CD4-positive, alpha-beta T cell treated with Interleukin-15 for 1 hour (primary cell): Measurements from ENCODE around the gene TRIP13.
A peak's percentile ranks its signal among the peaks of the same experiment; 100 is the strongest.
"Not testable (repeated sequence)": the region's sequence is repeated elsewhere in the genome, so short reads cannot be mapped to it uniquely, and the experiment has no call there.

Experiments used
- DNase-seq: peaks from one replicate; pipeline ENCODE4 v3.0.0-alpha.2; 2020

TRIP13 gene

DNA sequence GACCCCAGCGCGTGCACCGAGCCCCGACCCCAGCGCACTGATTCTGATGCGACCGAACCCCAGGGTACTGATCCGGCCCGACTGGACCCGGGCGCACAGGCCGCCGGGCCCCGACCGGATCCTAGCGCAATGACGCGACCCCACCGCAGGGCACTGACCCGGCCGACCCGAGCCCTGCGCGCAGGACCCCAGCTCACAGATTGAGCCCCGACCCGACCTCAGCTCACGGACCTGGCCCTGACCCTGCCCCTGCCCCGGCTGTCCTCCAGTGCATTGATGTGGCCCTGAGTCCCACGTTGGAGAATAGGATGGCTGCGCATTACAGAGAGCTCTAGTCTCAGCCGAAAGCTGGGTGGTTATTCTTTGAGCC is 438 bp downstream of the TRIP13 start:
- DNase-seq = no peak

DNA sequence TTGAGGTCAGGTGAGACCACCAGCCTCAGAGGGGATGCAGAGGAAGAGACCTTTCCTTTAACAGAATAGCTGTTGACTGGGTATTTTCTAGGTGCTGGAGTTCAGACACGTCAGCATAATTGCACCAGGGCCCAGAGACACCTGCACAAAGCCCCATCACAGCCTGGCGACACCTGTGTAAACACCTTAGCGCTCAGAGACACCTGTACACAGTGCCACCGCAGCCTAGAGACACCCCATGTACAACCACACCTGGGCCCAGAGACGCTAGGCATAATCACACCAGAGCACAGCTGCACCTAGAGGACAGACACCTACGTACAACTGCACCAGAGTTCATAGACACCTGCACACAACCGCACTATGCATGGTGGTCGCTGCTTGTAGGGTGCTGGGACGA is 1.0 kb downstream of the TRIP13 start:
- DNase-seq = no peak

DNA sequence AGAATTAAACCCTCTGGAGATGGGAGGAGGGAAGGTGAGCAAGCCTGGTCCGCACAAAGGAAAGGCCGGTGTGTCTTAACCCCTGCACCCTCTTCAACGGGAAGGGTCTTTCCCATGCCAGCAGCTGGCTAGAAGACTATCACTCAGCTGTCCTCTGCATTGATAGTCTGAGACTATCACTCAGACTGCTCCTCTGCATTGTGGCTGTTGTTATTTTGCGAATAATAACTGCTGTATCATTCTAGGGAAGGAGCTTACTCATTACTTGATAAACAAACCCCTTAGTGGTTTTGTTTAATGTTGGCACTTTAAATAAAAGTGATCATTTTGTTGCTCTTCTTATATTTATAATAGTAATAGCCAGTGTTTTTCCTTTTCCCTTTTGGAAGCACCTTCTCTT is 8.1 kb downstream of the TRIP13 start:
- no peak for DNase-seq

GRCh38 chr5:902129-902916 is 9.6 kb downstream of the TRIP13 start:
- peak; percentile 10 for DNase-seq

DNA sequence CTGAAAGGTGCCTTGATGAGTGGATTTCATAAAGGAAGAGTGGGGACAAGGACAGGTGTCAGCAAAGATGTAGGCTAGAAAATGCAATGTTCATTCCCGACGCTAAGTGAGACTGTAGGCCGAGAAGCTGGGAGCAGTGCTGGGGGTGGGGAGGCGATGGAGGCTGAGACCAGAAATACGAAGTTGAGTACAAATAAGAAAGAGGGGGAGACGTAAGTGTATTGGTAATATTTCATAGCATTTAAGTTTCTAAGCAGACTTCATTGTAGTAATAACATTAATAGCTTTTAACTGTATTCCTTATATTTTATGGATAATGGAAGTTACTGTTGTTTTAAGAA is 11.0 kb downstream of the TRIP13 start:
- DNase-seq = no peak

- DNase-seq = no peak
These were observed 12.5 kb downstream of the TRIP13 start for GRCh38 chr5:905139-905642.

- DNase-seq = no peak
These were observed 14.8 kb downstream of the TRIP13 start for GRCh38 chr5:907366-907910.

GRCh38 chr5:908172-908571 is 15.5 kb downstream of the TRIP13 start:
- no peak for DNase-seq

DNA sequence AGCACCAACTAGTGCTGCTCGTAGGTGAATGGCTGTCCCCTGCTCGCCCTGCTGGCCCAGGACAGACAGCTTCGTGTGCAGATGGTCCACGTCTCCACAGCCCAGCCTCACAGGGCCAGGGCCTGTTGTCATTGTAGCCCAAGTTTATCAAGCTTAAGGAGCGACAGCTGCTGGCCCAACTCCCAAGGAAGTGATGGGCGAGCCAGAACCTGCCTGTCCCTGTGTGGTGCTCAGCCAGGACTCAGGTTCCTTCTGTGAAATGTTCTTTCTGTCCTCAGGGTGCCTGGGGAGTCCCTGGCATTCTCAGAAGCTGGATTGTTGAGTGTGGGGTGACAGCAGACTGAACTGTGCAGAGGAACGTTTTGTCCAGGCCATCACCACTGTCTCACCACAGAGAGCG is 16.4 kb downstream of the TRIP13 start:
- DNase-seq = no peak

DNA sequence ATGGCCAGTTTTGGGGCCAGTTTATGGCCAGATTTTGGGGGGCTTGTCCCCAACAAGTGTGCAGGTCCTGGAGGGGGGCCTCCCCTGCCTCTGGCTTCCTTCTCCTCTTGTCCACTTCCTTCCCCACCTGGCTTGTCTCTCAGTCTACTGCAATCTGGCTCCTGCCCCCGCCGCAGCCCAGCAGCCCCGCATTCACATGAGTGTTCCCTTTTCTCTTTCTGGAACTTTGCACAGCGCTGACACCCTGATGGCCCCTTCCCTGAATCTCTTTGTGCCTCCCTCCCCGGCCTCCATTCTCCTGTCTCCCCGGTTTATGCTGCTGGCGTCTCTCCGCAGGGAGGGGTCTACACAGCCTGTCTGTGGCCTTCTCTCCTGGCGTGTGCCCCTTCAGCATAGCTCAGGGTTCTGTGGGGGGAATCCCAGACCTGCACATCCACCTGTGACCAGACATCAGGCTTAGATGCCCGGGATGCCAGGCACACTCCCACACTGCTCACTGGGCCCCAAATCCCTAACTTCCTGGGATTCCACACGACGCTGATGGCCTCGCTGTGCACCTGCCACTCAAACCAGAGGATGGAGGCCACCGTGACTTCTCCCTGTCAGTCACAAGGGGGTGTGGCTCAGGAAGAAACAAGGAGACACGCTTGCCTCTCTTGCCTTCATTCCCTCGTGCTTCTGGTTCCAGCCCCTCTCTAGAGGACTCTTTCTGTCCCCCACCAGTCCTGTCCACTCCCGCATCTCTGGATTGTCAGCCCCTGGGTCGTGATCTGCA is 17.5 kb downstream of the TRIP13 start:
- no peak for DNase-seq

- no peak for DNase-seq
These were observed 18.1 kb downstream of the TRIP13 start for GRCh38 chr5:910769-911160.

- DNase-seq = no peak
These were observed 18.9 kb downstream of the TRIP13 start for GRCh38 chr5:911601-912000.

DNA sequence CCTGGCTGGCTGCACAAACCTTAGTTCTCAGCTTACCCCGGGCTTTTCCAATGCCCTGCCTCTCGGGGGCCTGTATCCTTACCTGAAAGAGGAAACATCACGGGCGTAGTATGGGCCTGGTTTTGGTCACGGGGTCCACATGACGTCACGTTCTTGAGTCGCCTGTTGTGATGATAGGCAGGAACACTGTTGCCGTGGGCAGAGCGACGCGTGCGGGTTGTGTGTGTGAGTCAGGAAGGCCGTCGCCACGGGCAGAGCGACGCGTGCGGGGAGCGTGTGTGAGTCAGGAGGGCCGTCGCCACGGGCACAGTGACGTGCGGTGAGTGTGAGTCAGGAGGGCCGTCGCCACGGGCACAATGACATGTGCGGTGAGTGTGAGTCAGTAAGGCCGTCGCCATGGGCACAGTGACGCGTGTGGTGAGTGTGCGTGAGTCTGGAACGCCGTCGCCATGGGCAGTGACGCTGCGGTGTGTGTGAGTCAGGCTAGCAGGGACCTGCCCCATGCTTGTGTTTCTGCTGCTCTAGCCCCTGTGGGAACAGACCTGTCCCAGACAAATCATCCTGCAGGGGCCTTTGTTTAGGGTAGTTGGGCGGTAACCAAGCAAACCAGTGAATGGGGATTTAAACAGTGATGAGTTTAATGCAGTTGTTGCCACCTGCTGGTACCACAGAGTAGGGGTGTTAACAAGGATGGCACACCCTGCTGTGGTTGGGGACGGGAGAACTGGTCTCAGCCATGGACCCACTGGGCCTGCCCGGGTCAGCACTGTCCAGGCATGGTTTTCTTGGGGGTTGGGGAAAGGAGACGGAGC is 19.8 kb downstream of the TRIP13 start:
- DNase-seq = peak; percentile 77

GRCh38 chr5:914174-914573 is 21.5 kb downstream of the TRIP13 start:
- no peak for DNase-seq

- DNase-seq = no peak
These were observed 21.9 kb downstream of the TRIP13 start for GRCh38 chr5:914612-915011.

GRCh38 chr5:915346-915745 is 22.7 kb downstream of the TRIP13 start:
- not testable (repeated sequence) for DNase-seq

DNA sequence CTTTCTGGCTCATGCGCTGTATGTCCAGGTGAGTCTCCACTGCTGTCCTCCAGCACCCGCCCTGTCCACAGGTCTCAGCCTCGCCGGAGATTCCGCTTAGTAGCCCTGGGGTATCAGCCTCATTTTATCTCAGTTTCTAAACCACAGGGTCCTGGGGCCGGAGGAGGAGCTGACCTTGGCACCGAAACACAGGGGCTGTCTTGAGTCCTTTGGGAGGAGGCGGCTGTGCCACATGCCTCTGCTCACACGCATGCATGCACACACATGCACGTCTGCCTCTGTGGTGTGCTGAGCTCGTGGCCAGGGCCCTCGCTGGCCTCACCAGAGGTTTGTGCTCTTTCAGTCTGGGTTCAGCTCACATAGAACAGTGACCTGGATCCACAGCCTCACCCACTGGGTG is 23.3 kb downstream of the TRIP13 start:
- DNase-seq = no peak

GRCh38 chr5:916441-917293 is 24.0 kb downstream of the TRIP13 start:
- DNase-seq = no peak

GRCh38 chr5:918717-919116 is 26.0 kb downstream of the TRIP13 start:
- DNase-seq = not testable (repeated sequence)

DNA sequence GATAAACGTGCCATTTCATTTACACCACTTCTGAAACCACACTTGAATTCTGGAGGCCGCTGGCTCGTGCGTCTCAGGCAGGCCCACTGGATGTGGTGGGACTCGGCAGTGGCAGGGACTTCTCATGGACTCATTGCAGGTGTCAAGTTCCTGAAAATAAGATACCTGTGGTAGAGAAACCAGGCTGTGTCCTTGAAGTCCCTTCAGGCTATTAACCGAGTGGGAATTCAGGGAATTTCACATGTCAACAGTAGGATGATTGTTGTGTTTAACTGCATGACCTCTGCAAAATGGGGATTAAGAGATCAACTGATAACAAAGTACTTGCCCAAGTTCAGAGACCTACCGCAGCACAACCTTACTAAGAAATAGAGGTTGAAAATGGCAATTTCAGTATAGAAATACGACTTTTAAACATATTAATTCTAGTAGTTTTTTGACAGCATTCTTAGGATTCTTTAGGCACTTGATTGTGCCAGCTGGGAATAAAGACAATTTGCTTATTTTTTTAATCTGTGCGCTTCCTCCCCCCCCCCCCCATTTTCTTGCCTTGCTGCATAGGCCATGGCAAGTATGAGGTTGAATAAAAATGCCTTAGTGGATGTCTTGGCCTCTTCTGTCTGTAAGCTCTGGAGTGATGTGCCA is 26.8 kb downstream of the TRIP13 start:
- DNase-seq = no peak

GRCh38 chr5:920321-920720 is 27.6 kb downstream of the TRIP13 start:
- DNase-seq = no peak
